H9 (cell line): ENCODE measurements around the gene CARD11. TPM values are rescaled to one million over a fixed set of nuclear protein-coding genes. Genes with fewer than 3 reads are reported as not detected.

Experiments
- DNase-seq: peaks from one replicate; pipeline ENCODE4 v3.0.0-alpha.2; 2017
- H2AFZ ChIP-seq: one replicate; pipeline ENCODE4 v1.6.1; 2013; ENCODE audit warnings: mild to moderate bottlenecking, low read length, control low read depth, moderate library complexity
- H2AK5ac ChIP-seq: 2 replicates; pipeline ENCODE4 v1.6.1; 2013; ENCODE audit warnings: low read length, control low read depth, mixed read lengths; ENCODE audit not compliant: insufficient read length
- H2BK120ac ChIP-seq: one replicate; pipeline ENCODE4 v1.6.1; 2013; ENCODE audit warnings: low read depth, mild to moderate bottlenecking, low read length, control low read depth, inconsistent platforms; ENCODE audit not compliant: poor library complexity, severe bottlenecking
- H2BK12ac ChIP-seq: 2 replicates; pipeline ENCODE4 v1.6.1; 2013; ENCODE audit warnings: low read length, control low read depth, mixed read lengths, low read depth; ENCODE audit not compliant: insufficient read length
- H2BK15ac ChIP-seq: 2 replicates; pipeline ENCODE4 v1.6.1; 2013; ENCODE audit warnings: low read depth, low read length, control low read depth
- H2BK20ac ChIP-seq: one replicate; pipeline ENCODE4 v1.6.1; 2013; ENCODE audit warnings: low read depth, mild to moderate bottlenecking, low read length, control low read depth, inconsistent platforms; ENCODE audit not compliant: poor library complexity, severe bottlenecking
- H2BK5ac ChIP-seq: 2 replicates; pipeline ENCODE4 v1.6.1; 2013; ENCODE audit warnings: low read length, control low read depth, mixed read lengths; ENCODE audit not compliant: insufficient read length
- H3K14ac ChIP-seq: 2 replicates; pipeline ENCODE4 v1.6.1; 2013; ENCODE audit warnings: low read length, control low read depth; ENCODE audit not compliant: insufficient read depth
- H3K18ac ChIP-seq: 2 replicates; pipeline ENCODE4 v1.6.1; 2013; ENCODE audit warnings: low read depth, mild to moderate bottlenecking, mixed read lengths, low read length, control low read depth; ENCODE audit not compliant: insufficient read length
- H3K23ac ChIP-seq: 2 replicates; pipeline ENCODE4 v1.6.1; 2013; ENCODE audit warnings: low read length, control low read depth, mixed read lengths, low read depth; ENCODE audit not compliant: insufficient read length
- H3K23me2 ChIP-seq: 2 replicates; pipeline ENCODE4 v1.6.1; 2013; ENCODE audit warnings: low read depth, mild to moderate bottlenecking, mixed read lengths, low read length, control low read depth; ENCODE audit not compliant: insufficient read length, poor library complexity, severe bottlenecking
- H3K27ac ChIP-seq: 2 replicates; pipeline ENCODE4 v1.5.1; 2013; ENCODE audit warnings: low read length, control low read depth, mixed read lengths, low read depth; ENCODE audit not compliant: insufficient read length
- H3K27me3 ChIP-seq: 2 replicates; pipeline ENCODE4 v1.6.1; 2013; ENCODE audit warnings: low read length, control low read depth, inconsistent platforms; ENCODE audit not compliant: insufficient read depth
- H3K4ac ChIP-seq: 2 replicates; pipeline ENCODE4 v1.6.1; 2013; ENCODE audit warnings: low read depth, mild to moderate bottlenecking, control low read depth, inconsistent platforms, low read length, moderate library complexity
- H3K4me1 ChIP-seq: 2 replicates; pipeline ENCODE4 v1.6.1; 2013; ENCODE audit warnings: low read length, control low read depth, inconsistent platforms; ENCODE audit not compliant: insufficient read depth
- H3K4me2 ChIP-seq: 2 replicates; pipeline ENCODE4 v1.6.1; 2013; ENCODE audit warnings: low read length, control low read depth, mixed read lengths; ENCODE audit not compliant: insufficient read length, insufficient read depth
- H3K56ac ChIP-seq: 2 replicates; pipeline ENCODE4 v1.6.1; 2013; ENCODE audit warnings: low read depth, mild to moderate bottlenecking, mixed read lengths, low read length, control low read depth; ENCODE audit not compliant: insufficient read length
- H3K79me1 ChIP-seq: 2 replicates; pipeline ENCODE4 v1.6.1; 2013; ENCODE audit warnings: low read depth, mild to moderate bottlenecking, moderate library complexity, low read length, control low read depth, inconsistent platforms; ENCODE audit not compliant: insufficient read depth, poor library complexity, severe bottlenecking
- H3K79me2 ChIP-seq: 2 replicates; pipeline ENCODE4 v1.6.1; 2013; ENCODE audit warnings: low read length, control low read depth, inconsistent platforms; ENCODE audit not compliant: insufficient read depth
- H3K9ac ChIP-seq: 2 replicates; pipeline ENCODE4 v1.6.1; 2013; ENCODE audit warnings: low read length, control low read depth, mixed read lengths; ENCODE audit not compliant: insufficient read length; ENCODE audit errors: extremely low read depth
- H3K9me3 ChIP-seq: one replicate; pipeline ENCODE4 v1.6.1; 2013; ENCODE audit warnings: low read depth, low read length, inconsistent platforms; ENCODE audit not compliant: control insufficient read depth
- H3T11ph ChIP-seq: one replicate; pipeline ENCODE4 v1.6.1; 2013; ENCODE audit warnings: mild to moderate bottlenecking, low read length, control low read depth, inconsistent platforms
- H4K20me1 ChIP-seq: one replicate; pipeline ENCODE4 v1.6.1; 2013; ENCODE audit not compliant: control insufficient read depth, insufficient read length, insufficient read depth
- H4K5ac ChIP-seq: 2 replicates; pipeline ENCODE4 v1.6.1; 2013; ENCODE audit warnings: low read depth, mild to moderate bottlenecking, mixed read lengths, low read length, control low read depth; ENCODE audit not compliant: insufficient read length
- H4K8ac ChIP-seq: replicated peaks from 2 replicates; pipeline ENCODE4 v1.6.1; 2013; ENCODE audit warnings: low read length, control low read depth, mixed read lengths, low read depth; ENCODE audit not compliant: insufficient read length
- H4K91ac ChIP-seq: 2 replicates; pipeline ENCODE4 v1.6.1; 2013; ENCODE audit warnings: low read depth, mild to moderate bottlenecking, moderate library complexity, mixed read lengths, low read length, control low read depth; ENCODE audit not compliant: insufficient read length
- H3K27ac Mint-ChIP-seq, 3 experiments: 2 replicates in 2 of 3; 3 replicates in 1 of 3; pipeline ENCODE4 v1.8.0; 2020 to 2021; ENCODE audit warnings: mixed read lengths in 3 of 3, mild to moderate bottlenecking in 1 of 3, moderate library complexity in 1 of 3
- H3K27me3 Mint-ChIP-seq: 2 replicates; pipeline ENCODE4 v1.8.0; 2021; ENCODE audit warnings: low read depth, mild to moderate bottlenecking, moderate library complexity, mixed read lengths
- H3K36me3 Mint-ChIP-seq, 3 experiments: 2 replicates in 2 of 3; 3 replicates in 1 of 3; pipeline ENCODE4 v1.8.0; 2020 to 2021; ENCODE audit warnings: low read depth in 3 of 3, mixed read lengths in 3 of 3; ENCODE audit not compliant: insufficient read depth in 1 of 3
- H3K4me1 Mint-ChIP-seq, 2 experiments: 2 replicates each; pipeline ENCODE4 v1.8.0; 2020; ENCODE audit warnings: mixed read lengths in 2 of 2
- H3K4me3 Mint-ChIP-seq, 2 experiments: 2 replicates in 1 of 2; 3 replicates in 1 of 2; pipeline ENCODE4 v1.8.0; 2020 to 2021; ENCODE audit warnings: mild to moderate bottlenecking in 2 of 2, mixed read lengths in 2 of 2, moderate library complexity in 1 of 2
- H3K9me3 Mint-ChIP-seq, 2 experiments: 2 replicates in 1 of 2; 3 replicates in 1 of 2; pipeline ENCODE4 v1.8.0; 2020; ENCODE audit warnings: mild to moderate bottlenecking in 2 of 2, mixed read lengths in 2 of 2, moderate library complexity in 1 of 2
- CTCF ChIP-seq: fragments of 200-600 bp; sonication (generic); conservative IDR thresholded peaks from 3 replicates; pipeline ENCODE4 v1.8.0; 2021; ENCODE audit warnings: antibody characterized with exemption, mild to moderate bottlenecking
- WGBS: extraction: QIAGEN DNeasy Blood & Tissue Kit; methylation state at CpG from one replicate; pipeline ENCODE4 v1.1.7; 2013; ENCODE audit warnings: missing lambda C conversion rate, low lambda C conversion rate, mixed read lengths; ENCODE audit not compliant: insufficient read length; ENCODE audit errors: extremely low coverage; 5-methylcytosine and 5-hydroxymethylcytosine counted together
- total RNA-seq: library from RNA; stranded (reverse); gene quantifications from 2 replicates; pipeline ENCODE4 v1.2.1, GENCODE V29; 2021

The CARD11 gene
- total RNA-seq, 1 experiment from 2014 or later = 20.0 TPM

- Histone ChIP-seq H4K5ac (no peak overlapping the region), H3K56ac (no peak overlapping the region), H2AK5ac (no peak overlapping the region), H3K27me3 (no peaks in the 10 kb centered on the region), H3T11ph (no peak overlapping the region), H3K14ac (no peak overlapping the region), H3K79me2 (no peaks in the 10 kb centered on the region), H3K4me1 (no peaks in the 10 kb centered on the region; the same call in 1 of the 2 replicates), H4K8ac (no peak overlapping the region), H2BK12ac (no peak overlapping the region), H2AFZ (no peak overlapping the region), H3K27ac (no peak overlapping the region), H4K20me1 (no peaks in the 10 kb centered on the region), H3K4ac (no peak overlapping the region), H3K79me1 (no peaks in the 10 kb centered on the region), H3K9me3 (no peaks in the 10 kb centered on the region), H2BK120ac (no peak overlapping the region), H3K18ac (no peak overlapping the region), H4K91ac (no peak overlapping the region), H2BK20ac (no peak overlapping the region), H2BK15ac (no peak overlapping the region; the same call in 1 of the 2 replicates), H2BK5ac (no peak overlapping the region), H3K23me2 (no peaks in the 10 kb centered on the region), H3K9ac (no peak overlapping the region), H3K23ac (no peak overlapping the region), H3K4me2 (no peak overlapping the region)
- Mint-ChIP-seq H3K4me1 (peaks cover 23 to 30% of the 10 kb centered on the region in 2 experiments), H3K36me3 (peaks cover 3 to 14% (median 5%) of the 10 kb centered on the region in 3 experiments; a peak in 5 of 7 replicates), H3K27ac (peak overlapping the region; percentile 0 to 84 (median 9); a peak in 4 of 7 replicates), H3K9me3 (peaks cover 4 to 7% of the 10 kb centered on the region in 2 experiments; a peak in 4 of 5 replicates), H3K4me3 (no peak overlapping the region), H3K27me3 (no peaks in the 10 kb centered on the region)
- WGBS = no CpG with 5 or more reads among the region's 5 CpGs
- no peak for DNase-seq
- TF ChIP-seq CTCF = no peak
These were observed 14.9 kb downstream of the CARD11 start for GRCh38 chr7:3028758-3029093.
